ENCODE measurements around the gene PRRT2.
"Not testable (repeated sequence)": the region's sequence is repeated elsewhere in the genome, so short reads cannot be mapped to it uniquely, and the experiment has no call there.

PRRT2 gene

DNA sequence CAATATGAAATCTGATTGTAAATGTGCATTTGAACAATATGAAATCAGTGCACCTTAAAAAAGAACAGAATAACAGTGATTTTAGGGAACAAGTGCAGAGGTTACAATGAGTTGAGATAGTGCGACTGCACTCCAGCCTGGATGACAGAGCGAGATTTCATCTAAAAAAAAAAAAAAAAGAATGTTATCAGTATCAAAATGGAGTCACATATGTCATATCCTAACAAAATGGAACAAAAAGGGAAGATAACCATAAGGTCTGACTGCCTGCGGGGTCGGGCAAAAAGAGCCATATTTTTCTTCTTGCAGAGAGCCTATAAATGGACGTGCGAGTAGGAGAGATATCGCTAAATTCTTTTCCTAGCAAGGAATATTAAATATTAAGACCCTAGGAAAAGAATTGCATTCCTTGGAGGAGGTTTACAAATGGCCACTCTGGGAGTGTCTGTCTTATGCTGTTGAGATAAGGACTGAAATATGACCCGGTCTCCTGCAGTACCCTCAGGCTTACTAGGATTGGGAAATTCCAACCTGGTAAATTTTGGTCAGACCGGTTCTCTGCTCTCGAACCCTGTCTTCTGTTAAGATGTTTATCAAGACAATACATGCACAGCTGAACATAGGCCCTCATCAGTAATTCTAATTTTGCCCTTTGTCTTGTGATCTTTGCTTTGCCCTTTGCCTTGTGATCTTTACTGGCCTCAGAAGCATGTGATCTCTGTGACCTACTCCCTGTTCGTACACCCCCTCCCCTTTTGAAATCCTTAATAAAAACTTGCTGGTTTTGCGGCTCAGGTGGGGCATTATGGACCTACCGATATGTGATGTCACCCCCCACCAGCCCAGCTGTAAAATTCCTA lies 28.7 kb upstream of the PRRT2 start:
- H3K4me3 Mint-ChIP-seq, result not testable (repeated sequence)

DNA sequence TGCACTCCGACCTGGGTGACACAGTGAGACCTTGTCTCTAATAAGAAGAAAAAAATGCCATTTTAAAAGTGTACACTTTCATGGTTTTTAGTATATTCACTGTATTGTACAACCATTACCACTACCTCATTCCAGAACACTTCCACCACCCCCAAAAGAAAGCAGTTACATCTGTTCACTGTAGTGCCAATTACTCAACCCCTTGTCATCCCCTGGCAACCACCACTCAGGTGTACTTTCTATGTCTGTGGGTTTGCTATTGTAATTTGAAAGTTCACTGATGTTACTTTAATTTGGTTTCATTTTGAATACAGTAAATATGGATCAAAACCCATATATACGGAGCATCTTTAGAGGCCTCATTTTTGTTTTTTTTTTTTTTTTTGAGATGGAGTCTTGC lies 27.8 kb upstream of the PRRT2 start:
- no peak for ATAC-seq (ENCODE audit: low read depth)
- no peaks in the 10 kb centered on the region for H3K36me3 Mint-ChIP-seq
- peaks cover 9% of the 10 kb centered on the region for H3K4me1 Mint-ChIP-seq
- no peak overlapping the region for H3K4me3 Mint-ChIP-seq
- DNase-seq (ENCODE audit: low spot score in 2 of 2), result no peak
- H3K27ac Mint-ChIP-seq, result no peak overlapping the region
- H3K27me3 Mint-ChIP-seq, result no peaks in the 10 kb centered on the region
- no peaks in the 10 kb centered on the region for H3K9me3 Mint-ChIP-seq

More for the DNA sequence above, 28.7 kb upstream of the PRRT2 start:
- H3K36me3 Mint-ChIP-seq; H3K27me3 Mint-ChIP-seq; ATAC-seq (ENCODE audit: low read depth); H3K9me3 Mint-ChIP-seq; DNase-seq (ENCODE audit: low spot score in 2 of 2); H3K4me1 Mint-ChIP-seq; H3K27ac Mint-ChIP-seq: not testable (repeated sequence)

DNA sequence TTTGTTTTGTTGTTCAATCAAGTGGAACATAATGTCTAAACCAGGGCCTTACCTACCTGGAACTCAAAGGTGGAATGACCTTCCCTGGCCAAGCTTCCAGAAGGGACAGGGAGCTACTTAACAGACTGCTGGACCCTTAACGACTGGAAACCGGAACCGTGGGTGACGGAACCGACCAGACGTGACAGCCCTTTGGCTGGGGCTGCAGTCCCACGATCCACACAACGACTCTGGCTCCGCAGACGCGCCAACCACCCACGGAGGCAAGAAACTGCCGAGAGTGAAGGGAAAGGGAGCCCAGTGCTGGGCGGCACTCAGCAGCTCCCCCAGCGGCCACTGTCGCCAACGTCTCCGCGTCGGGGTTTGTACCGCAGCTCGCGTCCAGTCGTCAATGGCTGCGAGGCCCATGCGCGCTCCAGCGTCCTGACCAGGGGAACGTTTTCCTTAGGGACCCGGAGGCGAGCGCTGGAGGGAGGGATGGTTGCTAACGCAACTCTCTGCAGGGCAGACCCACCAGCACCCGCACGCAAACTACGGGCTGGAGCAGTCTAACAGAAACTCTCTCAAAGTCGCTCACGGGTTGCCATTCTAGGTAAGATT lies 27.0 kb upstream of the PRRT2 start:
- H3K9me3 Mint-ChIP-seq, result no peaks in the 10 kb centered on the region
- H3K27me3 Mint-ChIP-seq, result no peaks in the 10 kb centered on the region
- H3K36me3 Mint-ChIP-seq, result no peaks in the 10 kb centered on the region
- DNase-seq (ENCODE audit: low spot score in 2 of 2) (peak; percentile 63 to 71), ATAC-seq (ENCODE audit: low read depth) (peak; percentile 97)
- H3K27ac Mint-ChIP-seq, result no peak overlapping the region
- peaks cover 9% of the 10 kb centered on the region for H3K4me1 Mint-ChIP-seq
- peak overlapping the region; percentile 80 for H3K4me3 Mint-ChIP-seq

DNA sequence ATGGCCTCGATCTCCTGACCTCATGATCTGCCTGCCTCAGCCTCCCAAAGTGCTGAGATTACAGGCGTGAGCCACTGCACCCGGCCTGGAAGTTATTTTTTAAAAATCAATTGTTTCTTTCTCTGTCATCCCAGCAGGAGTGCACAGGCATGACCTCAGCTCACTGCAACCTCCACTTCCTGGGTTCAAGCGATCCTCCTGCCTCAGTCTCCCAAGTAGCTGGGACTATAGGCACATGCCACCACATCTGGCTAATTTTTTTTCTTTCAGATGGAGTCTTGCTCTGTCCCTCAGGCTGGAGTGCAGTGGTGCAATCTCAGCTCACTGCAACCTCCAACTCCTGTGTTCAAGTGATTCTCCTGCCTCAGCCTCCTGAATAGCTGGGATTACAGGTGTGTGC lies 24.8 kb upstream of the PRRT2 start:
- ATAC-seq (ENCODE audit: low read depth); H3K4me3 Mint-ChIP-seq; H3K9me3 Mint-ChIP-seq; DNase-seq (ENCODE audit: low spot score in 2 of 2); H3K27me3 Mint-ChIP-seq; H3K27ac Mint-ChIP-seq; H3K36me3 Mint-ChIP-seq: not testable (repeated sequence)
- H3K4me1 Mint-ChIP-seq, result peaks cover 25% of the 10 kb centered on the region

DNA sequence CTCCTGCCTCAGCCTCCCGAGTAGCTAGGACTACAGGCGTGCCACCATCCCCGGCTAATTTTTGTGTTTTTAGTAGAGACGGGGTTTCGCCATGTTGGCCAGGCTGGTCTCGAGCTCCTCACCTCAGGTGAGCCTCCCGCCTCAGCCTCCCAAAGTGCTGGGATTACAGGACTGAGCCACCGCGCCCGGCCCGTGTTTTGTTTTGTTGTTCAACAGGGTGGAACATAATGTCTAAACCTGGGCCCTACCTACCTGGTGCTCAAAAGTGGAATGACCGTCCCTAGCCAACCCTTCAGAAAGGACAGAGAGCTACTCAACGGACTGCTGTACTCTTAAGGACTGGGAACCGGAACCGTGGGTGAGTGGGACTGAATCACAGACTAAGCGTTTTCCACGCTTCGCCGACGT lies 22.2 kb upstream of the PRRT2 start:
- Mint-ChIP-seq H3K27me3 (no peaks in the 10 kb centered on the region), H3K36me3 (peaks cover 6% of the 10 kb centered on the region), H3K4me3 (peak overlapping the region; percentile 90), H3K9me3 (no peaks in the 10 kb centered on the region), H3K4me1 (peaks cover 37% of the 10 kb centered on the region), H3K27ac (peak overlapping the region; percentile 91)
- DNase-seq (ENCODE audit: low spot score in 2 of 2), result no peak
- ATAC-seq (ENCODE audit: low read depth), result no peak

DNA sequence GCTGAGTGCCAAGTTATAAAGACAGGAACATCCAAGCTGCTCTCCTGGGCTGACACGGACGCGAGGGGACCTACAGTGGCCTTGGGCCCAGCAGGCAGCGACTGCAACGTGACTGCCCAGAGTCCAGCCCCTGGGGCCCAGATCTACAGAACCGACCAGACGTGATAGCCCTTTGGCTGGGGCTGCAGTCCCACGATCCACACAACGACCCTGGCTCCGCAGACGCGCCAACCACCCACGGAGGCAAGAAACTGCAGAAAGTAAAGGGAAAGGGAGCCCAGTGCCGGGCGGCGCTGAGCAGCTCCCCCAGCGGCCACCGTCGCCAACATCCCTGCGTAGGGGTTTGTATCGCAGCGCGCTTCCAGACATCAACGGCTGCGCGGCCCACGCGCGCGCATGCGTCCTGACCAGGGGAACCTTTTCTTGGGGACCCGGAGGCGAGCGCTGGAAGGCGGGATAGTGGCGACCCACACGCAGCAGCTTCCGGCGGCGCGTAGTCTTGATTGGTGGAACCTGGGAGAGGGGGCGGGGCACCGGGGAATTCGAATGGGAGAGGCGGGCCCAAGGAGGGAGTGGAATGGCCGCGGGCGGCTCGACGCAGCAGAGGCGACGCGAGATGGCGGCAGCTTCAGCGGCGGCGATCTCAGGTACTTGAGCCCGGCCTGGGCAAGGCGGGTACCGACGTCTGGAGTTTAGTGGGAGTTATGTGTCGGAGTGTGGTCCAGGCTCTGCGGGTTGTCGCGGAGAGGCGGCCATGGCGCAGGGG lies 21.6 kb upstream of the PRRT2 start, which contains the start of gene KIF22:
TSS of gene KIF22 (plus strand) at position 569 of the 766 bp plus-strand sequence. CDS start at position 578, 9 bp downstream.
- Mint-ChIP-seq H3K4me3 (peak within 1 kb of the TSS; percentile 90), H3K27ac (peak within 1 kb of the TSS; percentile 91), H3K36me3 (peaks cover 6% of the 10 kb centered on the region), H3K9me3 (no peaks in the 10 kb centered on the region), H3K4me1 (peaks cover 33% of the 10 kb centered on the region), H3K27me3 (no peaks in the 10 kb centered on the region)
- ATAC-seq (ENCODE audit: low read depth) (peak; percentile 91), DNase-seq (ENCODE audit: low spot score in 2 of 2) (peak; percentile 97 to 100)

DNA sequence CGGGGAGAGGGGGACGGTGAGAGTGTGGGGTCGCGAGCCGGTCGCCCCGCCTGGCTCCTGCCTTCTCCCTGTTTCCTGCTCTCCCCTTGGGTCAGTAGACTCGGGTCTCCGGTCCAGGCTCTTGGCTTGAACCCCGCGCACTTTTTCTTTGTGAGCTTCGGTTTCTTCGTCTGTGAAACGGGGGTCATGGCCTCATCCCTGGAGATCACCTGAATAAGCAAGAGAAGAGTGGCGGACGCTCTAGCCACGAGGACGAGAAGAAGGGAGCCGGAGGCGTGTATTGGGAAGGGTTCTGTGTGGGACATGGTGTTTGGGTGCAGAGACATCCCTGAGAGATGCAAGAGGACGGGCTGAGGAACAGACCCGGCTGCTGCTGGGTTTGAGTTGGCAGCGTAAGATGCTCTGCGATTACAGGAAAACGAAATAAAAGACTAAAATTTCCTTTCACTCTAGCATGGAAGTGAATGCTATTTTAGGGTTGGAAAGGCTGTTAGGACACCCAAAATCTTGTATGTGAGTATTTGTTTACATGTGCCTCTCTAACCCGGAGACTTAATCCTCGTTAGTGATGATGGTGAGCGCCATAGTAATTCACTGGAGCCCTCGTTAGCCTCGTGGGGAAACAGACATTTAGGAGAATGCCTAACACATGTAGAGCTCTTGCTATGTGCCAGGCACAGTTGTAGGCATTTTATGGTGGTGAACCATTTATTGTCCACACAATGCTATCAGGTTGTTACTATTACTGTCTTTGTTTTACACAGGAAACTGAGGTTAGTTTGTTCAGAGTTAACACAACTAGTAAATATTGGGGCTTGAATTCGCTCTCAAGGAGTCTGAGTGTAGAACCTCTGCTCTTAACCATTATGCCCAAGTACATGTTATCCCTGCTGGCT lies 20.8 kb upstream of the PRRT2 start:
- Mint-ChIP-seq H3K27ac (peak overlapping the region; percentile 91), H3K36me3 (peaks cover 6% of the 10 kb centered on the region), H3K4me3 (peak overlapping the region; percentile 90), H3K4me1 (peaks cover 28% of the 10 kb centered on the region), H3K9me3 (no peaks in the 10 kb centered on the region), H3K27me3 (no peaks in the 10 kb centered on the region)
- ATAC-seq (ENCODE audit: low read depth) (no peak), DNase-seq (ENCODE audit: low spot score in 2 of 2) (no peak)

DNA sequence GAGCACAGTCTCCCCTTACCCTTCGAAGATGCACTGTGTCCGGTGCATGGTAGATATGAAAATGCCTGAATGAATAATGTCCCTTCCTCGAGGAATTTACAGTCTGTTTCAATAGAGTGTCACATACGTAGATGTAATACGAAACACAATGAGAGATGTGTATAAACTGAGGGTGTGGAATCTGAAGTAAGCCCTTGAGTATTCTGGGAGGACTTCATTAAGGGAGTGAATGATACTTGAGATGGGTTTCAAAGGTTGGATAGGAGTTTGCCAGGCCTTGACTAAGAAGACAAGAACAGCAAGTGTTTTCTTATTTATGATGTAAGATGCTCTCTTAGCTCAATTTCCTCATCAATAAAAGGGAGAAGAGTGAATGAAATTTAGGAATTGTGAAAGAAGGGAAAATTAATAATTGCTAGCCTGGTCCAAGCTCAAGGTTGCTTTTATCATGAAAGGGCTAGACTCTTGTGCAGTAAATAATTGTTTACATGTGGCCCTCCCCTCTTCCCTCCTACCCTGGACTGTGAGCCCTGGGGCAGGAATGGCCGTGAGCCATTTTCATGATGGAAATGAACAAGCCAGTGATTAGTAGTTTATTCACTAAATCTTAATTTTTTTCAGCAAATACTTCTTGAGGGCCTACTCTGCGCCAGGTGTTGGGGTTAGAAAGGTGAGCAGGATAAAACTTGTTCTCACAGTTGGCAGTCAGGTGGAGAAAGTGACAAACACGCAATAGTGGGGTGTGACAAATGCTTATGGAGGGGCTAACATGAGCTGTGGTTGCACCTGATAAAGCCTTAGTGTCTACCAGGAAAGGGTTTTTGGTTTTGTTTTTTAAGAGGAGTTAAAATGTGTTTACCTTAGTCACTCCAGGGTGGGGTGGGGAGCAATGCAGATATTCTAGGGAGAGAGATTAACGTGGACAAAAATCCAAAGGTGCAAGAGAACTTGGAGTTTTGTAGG lies 19.9 kb upstream of the PRRT2 start:
- ATAC-seq (ENCODE audit: low read depth) (no peak), DNase-seq (ENCODE audit: low spot score in 2 of 2) (no peak)
- H3K36me3 Mint-ChIP-seq, result peaks cover 8% of the 10 kb centered on the region
- peaks cover 30% of the 10 kb centered on the region for H3K4me1 Mint-ChIP-seq
- no peaks in the 10 kb centered on the region for H3K9me3 Mint-ChIP-seq
- H3K27ac Mint-ChIP-seq, result peak overlapping the region; percentile 91
- H3K4me3 Mint-ChIP-seq, result peak overlapping the region; percentile 90
- H3K27me3 Mint-ChIP-seq, result no peaks in the 10 kb centered on the region

DNA sequence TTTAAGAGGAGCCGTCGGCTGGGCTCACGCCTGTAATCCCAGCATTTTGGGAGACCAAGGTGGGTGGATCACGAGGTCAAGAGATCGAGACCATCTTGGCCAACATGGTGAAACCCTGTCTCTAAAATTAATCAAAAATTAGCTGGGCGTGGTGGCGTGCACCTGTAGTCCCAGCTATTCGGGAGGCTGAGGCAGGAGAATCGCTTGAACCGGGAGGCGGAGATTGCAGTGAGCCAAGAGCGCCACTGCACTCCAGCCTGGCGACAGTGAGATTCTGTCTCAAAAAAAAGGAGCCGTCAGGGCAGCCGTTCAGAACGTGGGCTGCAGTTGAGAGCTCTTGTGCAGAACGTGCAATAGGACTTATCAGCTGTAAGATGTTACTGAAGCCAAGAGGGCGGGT lies 18.8 kb upstream of the PRRT2 start:
- peaks cover 30% of the 10 kb centered on the region for H3K4me1 Mint-ChIP-seq

DNA sequence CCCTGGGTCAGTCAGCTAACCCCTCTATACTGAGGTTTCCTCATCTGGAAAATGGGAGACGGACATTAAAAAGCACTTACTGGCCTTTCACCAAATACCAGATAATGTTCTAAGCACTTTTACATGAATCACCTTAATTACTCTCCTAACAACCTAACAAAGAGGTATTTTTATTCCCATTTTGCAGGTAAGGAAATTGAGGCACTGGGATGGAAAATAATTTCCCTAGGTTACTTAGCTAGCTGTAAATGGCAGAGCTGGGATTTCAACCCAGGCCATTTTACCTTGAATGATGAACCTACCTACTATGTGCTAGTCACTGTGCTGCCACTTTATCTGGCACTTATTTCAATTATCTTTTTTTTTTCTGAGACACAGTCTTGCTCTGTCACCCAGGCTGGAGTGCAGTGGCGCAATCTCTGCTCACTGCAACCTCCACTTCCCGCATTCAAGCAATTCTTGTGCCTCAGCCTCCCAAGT lies 17.7 kb upstream of the PRRT2 start:
- no peak overlapping the region for H3K27ac Mint-ChIP-seq
- no peaks in the 10 kb centered on the region for H3K9me3 Mint-ChIP-seq
- H3K27me3 Mint-ChIP-seq, result no peaks in the 10 kb centered on the region
- H3K4me3 Mint-ChIP-seq, result no peak overlapping the region
- ATAC-seq (ENCODE audit: low read depth) (no peak), DNase-seq (ENCODE audit: low spot score in 2 of 2) (no peak)
- peaks cover 30% of the 10 kb centered on the region for H3K4me1 Mint-ChIP-seq
- peaks cover 18% of the 10 kb centered on the region for H3K36me3 Mint-ChIP-seq

More for the DNA sequence above, 18.8 kb upstream of the PRRT2 start:
- not testable (repeated sequence) for H3K9me3 Mint-ChIP-seq; DNase-seq (ENCODE audit: low spot score in 2 of 2); ATAC-seq (ENCODE audit: low read depth); H3K4me3 Mint-ChIP-seq; H3K27me3 Mint-ChIP-seq; H3K27ac Mint-ChIP-seq
- peaks cover 11% of the 10 kb centered on the region for H3K36me3 Mint-ChIP-seq

DNA sequence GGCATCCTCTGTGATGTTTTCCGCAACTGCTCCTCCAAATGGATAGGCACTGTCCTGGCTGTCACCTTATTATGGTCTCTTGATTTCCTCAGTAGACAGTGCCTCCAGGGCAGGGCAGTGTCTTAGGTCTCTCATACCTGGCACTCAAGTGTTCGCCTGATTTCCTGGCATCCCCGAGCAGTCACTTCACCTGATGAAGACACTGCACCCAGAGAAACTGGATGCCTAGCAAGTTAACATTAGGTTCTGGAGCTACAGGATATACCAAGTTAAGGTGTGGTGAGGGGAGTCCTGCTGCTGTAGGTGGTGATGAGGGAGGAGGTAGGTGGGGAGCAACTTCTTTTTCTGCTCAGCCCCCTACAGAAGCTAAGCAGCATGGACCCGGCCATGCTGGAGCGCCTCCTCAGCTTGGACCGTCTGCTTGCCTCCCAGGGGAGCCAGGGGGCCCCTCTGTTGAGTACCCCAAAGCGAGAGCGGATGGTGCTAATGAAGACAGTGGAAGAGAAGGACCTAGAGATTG lies 9.5 kb upstream of the PRRT2 start:
- Mint-ChIP-seq H3K9me3 (no peaks in the 10 kb centered on the region), H3K4me1 (peaks cover 16% of the 10 kb centered on the region), H3K27me3 (no peaks in the 10 kb centered on the region), H3K4me3 (no peak overlapping the region), H3K27ac (peak overlapping the region; percentile 1), H3K36me3 (peaks cover 13% of the 10 kb centered on the region)
- DNase-seq (ENCODE audit: low spot score in 2 of 2), result no peak
- no peak for ATAC-seq (ENCODE audit: low read depth)

DNA sequence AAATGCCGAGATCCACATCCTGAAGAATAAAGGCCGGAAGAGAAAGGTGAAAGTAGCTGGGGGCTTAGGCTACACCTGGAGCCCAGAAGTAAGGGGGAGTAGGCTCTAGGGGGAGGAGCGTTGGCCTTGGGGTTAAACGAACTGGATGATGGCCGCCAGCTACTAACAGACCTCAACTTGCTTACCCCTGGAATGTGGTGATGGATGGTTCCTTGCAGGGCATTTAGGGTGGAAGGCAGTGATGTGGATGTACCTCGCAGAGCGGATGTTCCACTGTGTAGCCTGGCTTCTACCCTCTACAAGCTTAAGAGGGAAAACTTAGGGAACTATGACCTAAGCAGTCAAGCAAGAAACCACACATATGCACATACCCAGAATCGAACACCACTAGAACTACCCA lies 8.0 kb upstream of the PRRT2 start:
- Mint-ChIP-seq H3K27me3 (no peaks in the 10 kb centered on the region), H3K4me1 (peaks cover 28% of the 10 kb centered on the region), H3K36me3 (peaks cover 6% of the 10 kb centered on the region), H3K9me3 (no peaks in the 10 kb centered on the region), H3K27ac (peak overlapping the region; percentile 98), H3K4me3 (peak overlapping the region; percentile 100)
- ATAC-seq (ENCODE audit: low read depth), result no peak
- no peak for DNase-seq (ENCODE audit: low spot score in 2 of 2)

Measured in memory B cell (primary cell).